Effector memory CD4-positive, alpha-beta T cell (primary cell): ENCODE results near the gene PLS3.

Experiments used
- DNase-seq, 3 donors: peaks; one replicate each; pipeline ENCODE4 v3.0.0-alpha.2; 2020
- H3K27ac ChIP-seq: 2 replicates; pipeline ENCODE4 v1.7.0; 2013; ENCODE audit warnings: mild to moderate bottlenecking, low read length, moderate library complexity; ENCODE audit not compliant: insufficient read depth, poor library complexity, severe bottlenecking
- H3K27me3 ChIP-seq: replicated peaks from 2 replicates; pipeline ENCODE4 v1.7.0; 2013; ENCODE audit warnings: mild to moderate bottlenecking, low read length; ENCODE audit not compliant: insufficient read depth, control insufficient read depth, poor library complexity, severe bottlenecking
- H3K36me3 ChIP-seq: 2 replicates; pipeline ENCODE4 v1.7.0; 2013; ENCODE audit warnings: mild to moderate bottlenecking, low read length, moderate library complexity; ENCODE audit not compliant: control insufficient read depth, insufficient read depth
- H3K4me1 ChIP-seq: 2 replicates; pipeline ENCODE4 v1.7.0; 2013; ENCODE audit warnings: low read length, mild to moderate bottlenecking; ENCODE audit not compliant: control insufficient read depth, insufficient read depth, poor library complexity, severe bottlenecking
- H3K4me3 ChIP-seq: 2 replicates; pipeline ENCODE4 v1.7.0; 2013; ENCODE audit warnings: low read length, low read depth, mild to moderate bottlenecking; ENCODE audit not compliant: insufficient read depth, poor library complexity, severe bottlenecking
- H3K9me3 ChIP-seq: 2 replicates; pipeline ENCODE4 v1.7.0; 2013; ENCODE audit warnings: mild to moderate bottlenecking, low read length, moderate library complexity; ENCODE audit not compliant: control insufficient read depth

PLS3 gene

DNA sequence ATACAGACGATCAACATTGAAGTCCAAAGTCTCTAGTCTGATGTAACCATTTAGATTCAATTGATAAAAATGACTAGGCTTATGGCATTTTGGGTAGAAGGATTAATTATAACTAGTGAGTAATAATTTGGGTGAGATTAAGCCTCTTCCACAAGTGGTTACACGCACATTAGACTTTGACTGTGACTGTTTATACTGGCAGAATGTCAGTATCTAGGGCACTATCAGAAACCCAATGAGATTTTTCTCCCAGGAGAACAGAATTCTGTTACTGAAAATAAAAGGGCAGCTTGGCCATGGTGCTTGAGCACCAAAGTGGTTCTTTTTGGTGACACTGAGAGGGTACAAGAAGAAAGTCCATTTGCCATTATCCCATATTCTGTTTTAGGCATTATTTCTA, 3.3 kb downstream of the PLS3 start:
- Histone ChIP-seq H3K9me3 (no peaks in the 10 kb centered on the region), H3K27me3 (no peaks in the 10 kb centered on the region), H3K36me3 (no peaks in the 10 kb centered on the region), H3K4me1 (no peaks in the 10 kb centered on the region), H3K4me3 (no peak overlapping the region), H3K27ac (no peak overlapping the region)
- DNase-seq, result no peak

- no peak for DNase-seq
- H3K9me3 ChIP-seq, result no peaks in the 10 kb centered on the region
- no peak overlapping the region for H3K27ac ChIP-seq
- no peak overlapping the region for H3K4me3 ChIP-seq
- no peaks in the 10 kb centered on the region for H3K27me3 ChIP-seq
- no peaks in the 10 kb centered on the region for H3K4me1 ChIP-seq
- H3K36me3 ChIP-seq, result no peaks in the 10 kb centered on the region
Observed at GRCh38 chrX:115565888-115566287, 4.9 kb downstream of the PLS3 start.

DNA sequence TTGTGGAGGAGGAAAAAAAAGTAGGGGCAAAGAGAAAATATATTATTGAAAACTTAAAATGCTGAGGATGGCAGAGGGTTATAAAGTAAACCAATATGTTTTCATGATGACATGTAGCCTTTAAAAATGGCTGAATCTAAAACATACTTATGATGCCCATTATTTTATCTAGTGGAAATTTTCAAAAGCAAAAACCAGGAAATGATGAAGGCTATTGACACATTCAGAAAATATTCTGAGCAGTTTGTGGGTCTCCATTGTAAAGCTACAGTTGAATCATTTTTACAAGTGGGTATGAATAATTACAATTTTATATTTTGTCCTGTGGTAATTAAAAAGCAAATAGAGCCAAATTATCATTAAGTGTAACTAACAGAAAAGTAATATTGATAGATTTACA, 10.7 kb downstream of the PLS3 start:
- H3K27me3 ChIP-seq, result no peaks in the 10 kb centered on the region
- H3K4me3 ChIP-seq, result no peak overlapping the region
- no peaks in the 10 kb centered on the region for H3K36me3 ChIP-seq
- H3K27ac ChIP-seq, result no peak overlapping the region
- no peak for DNase-seq
- H3K9me3 ChIP-seq, result no peaks in the 10 kb centered on the region
- H3K4me1 ChIP-seq, result no peaks in the 10 kb centered on the region

DNA sequence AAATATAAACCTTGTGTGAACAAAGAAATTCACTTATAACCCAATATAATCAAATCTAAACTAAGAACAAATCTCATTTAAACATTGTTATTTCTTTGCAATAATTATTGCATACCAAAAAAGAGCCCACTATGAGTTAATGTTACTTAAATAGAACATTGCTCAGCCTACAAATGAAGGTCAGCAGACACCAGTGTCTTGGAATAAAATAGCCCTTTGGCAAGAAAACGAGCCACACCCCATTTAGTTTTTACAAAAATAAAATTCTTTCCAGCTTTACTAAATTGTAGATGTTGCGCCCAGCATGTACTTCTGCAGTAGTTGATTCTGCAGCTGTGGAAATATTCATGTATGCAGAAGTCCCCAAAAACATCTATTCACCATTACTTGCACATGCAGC, 12.2 kb downstream of the PLS3 start:
- no peaks in the 10 kb centered on the region for H3K36me3 ChIP-seq
- H3K27me3 ChIP-seq, result no peaks in the 10 kb centered on the region
- no peaks in the 10 kb centered on the region for H3K4me1 ChIP-seq
- no peaks in the 10 kb centered on the region for H3K9me3 ChIP-seq
- no peak overlapping the region for H3K4me3 ChIP-seq
- DNase-seq, result no peak
- no peak overlapping the region for H3K27ac ChIP-seq

DNA sequence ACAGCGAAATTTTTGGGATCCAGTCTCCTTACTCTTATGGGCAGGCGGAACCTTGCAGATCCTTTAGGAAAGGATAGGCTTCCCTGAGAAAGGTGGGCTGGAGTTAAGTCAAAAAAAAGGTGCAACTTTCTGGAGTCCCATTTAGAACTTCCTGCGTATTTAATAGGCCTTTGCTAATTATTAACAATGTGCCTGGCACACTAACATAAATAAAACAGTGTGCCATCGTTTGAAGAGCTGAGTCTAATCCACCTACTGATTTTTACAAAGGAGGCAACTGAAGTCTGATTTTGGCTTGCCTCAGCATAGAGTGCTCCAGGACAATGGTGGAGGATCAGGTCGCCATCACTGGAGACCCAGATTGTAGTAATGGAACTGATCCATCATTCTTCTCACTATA, 15.7 kb downstream of the PLS3 start:
- Histone ChIP-seq H3K9me3 (no peaks in the 10 kb centered on the region), H3K4me3 (no peak overlapping the region), H3K36me3 (no peaks in the 10 kb centered on the region), H3K27me3 (no peaks in the 10 kb centered on the region), H3K27ac (no peak overlapping the region), H3K4me1 (no peaks in the 10 kb centered on the region)
- DNase-seq, result no peak

GRCh38 chrX:115579327-115579726, 18.4 kb downstream of the PLS3 start:
- Histone ChIP-seq H3K4me1 (no peaks in the 10 kb centered on the region), H3K9me3 (no peaks in the 10 kb centered on the region), H3K36me3 (no peaks in the 10 kb centered on the region), H3K4me3 (no peak overlapping the region), H3K27me3 (no peaks in the 10 kb centered on the region), H3K27ac (no peak overlapping the region)
- DNase-seq, result no peak

- DNase-seq, result no peak
- Histone ChIP-seq H3K27me3 (no peaks in the 10 kb centered on the region), H3K27ac (no peak overlapping the region), H3K4me3 (no peak overlapping the region), H3K36me3 (no peaks in the 10 kb centered on the region), H3K4me1 (no peaks in the 10 kb centered on the region), H3K9me3 (no peaks in the 10 kb centered on the region)
Observed at GRCh38 chrX:115579786-115580294, 18.9 kb downstream of the PLS3 start.

DNA sequence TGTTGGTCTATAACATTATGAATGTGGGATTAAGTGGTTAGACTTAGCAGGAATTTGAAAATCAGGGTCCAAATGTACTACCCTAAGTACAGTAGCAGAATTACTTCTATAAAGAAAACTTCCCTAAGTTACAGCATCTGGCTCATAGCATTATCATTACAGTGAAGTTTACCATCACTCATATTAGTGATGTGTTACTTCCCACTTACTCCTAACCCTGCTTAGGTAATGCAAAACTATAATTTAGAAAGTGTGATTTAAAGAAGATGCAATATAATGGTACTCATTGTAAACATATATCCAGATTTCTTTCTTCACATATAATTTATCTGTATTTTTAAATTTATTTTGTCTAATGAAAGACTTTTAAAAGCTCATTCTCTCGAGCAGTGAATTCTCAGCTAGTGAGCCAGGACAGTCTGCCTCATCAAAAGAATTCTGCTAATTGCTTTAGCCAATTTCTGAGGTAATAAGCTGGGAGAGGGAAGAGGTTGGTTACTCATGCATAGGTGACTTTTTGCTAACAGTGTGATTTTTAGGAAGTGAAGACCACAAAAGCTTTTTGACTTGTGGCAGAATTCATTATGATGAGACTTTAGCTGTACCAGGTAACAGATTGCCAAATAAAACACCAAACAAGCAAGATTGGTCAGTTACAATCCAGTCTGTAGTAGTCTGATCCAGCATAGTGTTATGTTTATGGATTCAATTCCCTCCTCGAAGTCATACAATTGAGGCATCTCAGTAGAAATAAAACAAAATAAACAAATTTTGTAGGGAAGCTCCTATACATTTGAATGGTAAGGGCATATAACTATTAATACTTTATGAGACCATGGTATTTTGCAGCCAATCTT, 21.0 kb downstream of the PLS3 start:
- Histone ChIP-seq H3K36me3 (no peaks in the 10 kb centered on the region), H3K9me3 (no peaks in the 10 kb centered on the region), H3K4me3 (no peak overlapping the region), H3K4me1 (no peaks in the 10 kb centered on the region), H3K27me3 (no peaks in the 10 kb centered on the region), H3K27ac (no peak overlapping the region)
- no peak for DNase-seq

DNA sequence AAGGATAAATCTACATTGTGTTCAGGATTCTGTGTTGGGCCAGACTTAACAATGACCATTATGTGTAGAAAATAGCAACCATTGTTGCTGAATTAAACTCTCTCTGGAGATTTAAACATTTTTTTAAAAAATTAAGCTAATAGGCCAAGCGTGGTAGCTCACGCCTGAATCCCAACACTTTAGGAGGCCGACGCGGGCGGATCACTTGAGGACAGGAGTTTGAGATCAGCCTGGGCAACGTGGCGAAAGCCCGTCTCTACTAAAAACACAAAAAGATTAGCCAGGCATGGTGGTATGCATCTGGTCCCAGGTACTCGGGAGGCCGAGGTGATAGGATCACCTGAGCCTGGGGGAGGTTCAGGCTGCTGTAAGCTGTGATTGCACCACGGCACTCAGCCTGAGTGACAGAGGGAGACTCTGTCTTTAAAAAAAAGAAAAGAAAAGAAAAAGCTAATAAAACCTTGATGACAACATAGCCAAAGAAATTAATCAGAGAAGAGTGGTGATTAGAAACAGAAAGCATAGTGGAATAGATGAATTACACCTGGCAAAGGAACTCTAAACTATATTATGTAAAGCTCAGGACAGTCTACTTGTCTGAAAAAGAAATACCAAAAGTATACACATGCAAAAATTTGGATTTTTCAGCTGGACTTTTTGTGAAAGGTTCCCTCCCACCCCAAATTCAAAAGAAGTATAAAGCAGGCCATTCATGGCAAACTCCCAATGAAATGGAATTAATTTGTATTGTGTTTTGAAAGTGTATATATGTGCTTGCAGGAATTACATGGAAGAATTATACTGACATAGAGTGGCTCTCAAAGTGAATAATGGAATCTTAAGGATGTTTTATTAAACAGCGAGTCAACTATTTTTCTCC, 21.9 kb downstream of the PLS3 start:
- no peak overlapping the region for H3K27ac ChIP-seq

GRCh38 chrX:115583496-115584004, 22.6 kb downstream of the PLS3 start:
- no peaks in the 10 kb centered on the region for H3K4me1 ChIP-seq
- no peak for DNase-seq
- no peak overlapping the region for H3K4me3 ChIP-seq
- H3K27me3 ChIP-seq, result no peaks in the 10 kb centered on the region
- no peaks in the 10 kb centered on the region for H3K9me3 ChIP-seq
- no peak overlapping the region for H3K27ac ChIP-seq
- no peaks in the 10 kb centered on the region for H3K36me3 ChIP-seq

More for the DNA sequence above, 21.9 kb downstream of the PLS3 start:
- Histone ChIP-seq H3K4me1 (no peaks in the 10 kb centered on the region), H3K9me3 (no peaks in the 10 kb centered on the region), H3K27me3 (no peaks in the 10 kb centered on the region), H3K36me3 (no peaks in the 10 kb centered on the region), H3K4me3 (no peak overlapping the region)
- no peak for DNase-seq
